H4 (cell line): Measurements from ENCODE around the gene FZR1. TPM values are rescaled to one million over a fixed set of nuclear protein-coding genes. Genes with fewer than 3 reads are reported as not detected.
A peak's percentile ranks its signal among the peaks of the same experiment; 100 is the strongest.
"Not testable (repeated sequence)": the region's sequence is repeated elsewhere in the genome, so short reads cannot be mapped to it uniquely, and the experiment has no call there.

Source experiments
- DNase-seq: peaks from one replicate; pipeline ENCODE4 v3.0.0-alpha.2; 2015; ENCODE audit warnings: low spot score
- total RNA-seq: library from RNA; depleted of rRNA; stranded (reverse); fragments of >200 nt; shearing (Covaris generic); gene quantifications from 2 replicates; pipeline ENCODE4 v1.2.3, GENCODE V29; 2014

Gene FZR1
- total RNA-seq, 1 experiment from 2014 or later = 20.0 TPM

DNA sequence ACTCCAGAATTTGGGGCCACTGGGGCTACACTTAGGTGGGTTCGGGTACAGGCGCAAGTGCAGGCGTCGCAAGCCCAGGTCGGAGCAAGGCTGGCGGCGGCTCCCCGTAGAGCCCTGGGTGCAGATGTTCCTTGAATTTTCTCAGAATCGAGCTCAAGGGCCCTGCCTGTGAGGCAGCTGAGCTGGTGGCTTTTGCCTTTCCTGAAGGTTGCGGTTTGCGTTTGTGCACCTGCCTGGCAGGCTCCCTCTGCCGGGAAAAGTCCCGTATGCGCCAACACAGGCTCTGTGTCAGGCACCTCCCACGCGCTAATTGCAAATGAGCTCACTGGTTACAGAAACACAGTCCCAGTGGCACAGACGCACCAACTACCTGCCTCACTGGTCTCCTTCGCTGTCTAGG, 11.6 kb upstream of the FZR1 start:
- no peak for DNase-seq

GRCh38 chr19:3496392-3497273, 9.5 kb upstream of the FZR1 start:
- DNase-seq = no peak

DNA sequence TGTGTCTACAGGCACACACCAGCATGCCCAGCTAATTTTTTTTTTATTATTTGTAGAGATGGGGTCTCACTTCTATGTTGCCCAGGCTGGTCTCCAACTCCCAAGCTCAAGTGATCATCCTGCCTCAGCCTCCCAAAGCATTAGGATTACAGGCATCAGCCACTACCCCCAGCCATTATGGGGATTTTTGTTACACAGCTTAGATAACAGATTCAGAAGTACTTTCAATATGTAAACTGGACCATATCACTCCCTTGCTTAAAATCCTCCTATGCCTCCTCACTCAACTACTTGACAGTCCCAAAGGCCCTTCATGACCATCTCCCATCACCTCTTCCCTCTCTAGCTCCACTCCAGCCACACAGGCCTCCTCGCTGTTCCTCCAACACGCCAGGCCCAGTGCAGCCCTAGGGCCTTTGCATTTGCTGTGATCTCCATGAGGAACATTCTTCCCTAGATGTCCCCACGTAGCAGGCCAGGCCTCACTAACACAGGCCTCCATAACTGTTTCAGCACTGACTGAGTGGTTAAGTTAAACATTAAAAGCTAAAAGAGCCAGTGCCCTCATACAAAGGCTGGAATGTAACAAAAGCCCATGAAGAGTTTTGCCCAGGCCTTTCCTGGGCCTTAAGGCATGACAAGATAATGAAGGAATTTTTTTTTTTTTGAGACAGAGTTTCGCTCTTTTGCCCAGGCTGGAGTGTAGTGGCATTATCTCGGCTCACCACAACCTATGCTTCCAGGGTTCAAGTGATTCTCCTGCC, 8.2 kb upstream of the FZR1 start:
- DNase-seq = no peak

- DNase-seq = no peak
Observed at GRCh38 chr19:3499738-3500428, 6.2 kb upstream of the FZR1 start.

DNA sequence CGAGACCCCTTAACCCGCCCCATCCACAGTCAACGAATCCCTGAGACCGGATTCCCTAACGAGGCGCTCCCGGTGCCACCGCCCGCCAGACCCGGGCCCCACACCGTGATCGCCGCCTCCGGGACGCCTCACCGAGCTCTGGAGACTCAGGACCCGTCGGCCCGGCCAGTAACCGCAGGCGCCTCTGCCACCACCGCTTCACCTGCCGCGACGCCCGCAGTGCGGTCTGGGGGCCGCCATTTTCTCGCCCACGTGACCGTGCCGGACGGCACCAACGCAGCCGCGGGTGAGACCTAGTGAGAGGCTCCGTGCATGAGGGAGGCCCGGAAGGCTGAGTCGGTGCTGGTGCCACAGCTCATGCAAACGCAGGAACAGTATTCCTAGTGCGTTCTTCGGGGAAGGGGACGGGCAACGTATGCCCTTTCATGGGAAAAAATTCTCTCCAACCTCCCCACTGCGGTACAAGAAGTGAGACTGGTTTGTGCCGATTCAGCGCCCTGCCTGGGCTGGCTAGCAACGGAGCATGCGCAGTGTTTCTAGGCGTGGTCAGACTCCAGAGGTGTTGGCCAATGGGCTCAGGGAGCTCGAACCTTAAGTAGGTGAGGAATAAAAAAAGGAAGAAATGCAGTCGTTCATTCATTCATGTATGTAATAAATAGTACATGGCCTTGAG, 5.5 kb upstream of the FZR1 start, which contains the start of gene DOHH:
DOHH (minus strand) TSS at position 246 of the 673 bp plus-strand sequence. CDS start 3,860 bp downstream, outside the sequence.
- peak; percentile 97 for DNase-seq

DNA sequence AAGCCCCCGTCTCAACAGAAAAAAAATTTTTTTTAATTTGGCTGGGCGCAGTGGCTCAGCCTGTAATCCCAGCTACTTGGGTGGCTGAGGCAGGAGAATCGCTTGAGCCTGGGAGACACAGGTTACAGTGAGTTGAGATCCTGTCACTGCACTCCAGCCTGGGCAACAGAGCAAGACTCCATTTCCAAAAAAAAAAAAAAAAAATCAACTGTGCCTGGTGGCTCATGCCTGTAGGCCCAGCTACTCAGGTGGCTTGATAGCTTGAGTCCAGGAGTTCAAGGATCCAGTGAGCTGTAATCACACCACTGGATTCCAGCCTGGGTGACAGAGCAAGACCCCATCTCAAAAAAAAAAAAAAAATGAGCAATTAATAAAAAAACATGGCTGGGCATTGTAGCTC, 4.3 kb upstream of the FZR1 start:
- DNase-seq = no peak

DNA sequence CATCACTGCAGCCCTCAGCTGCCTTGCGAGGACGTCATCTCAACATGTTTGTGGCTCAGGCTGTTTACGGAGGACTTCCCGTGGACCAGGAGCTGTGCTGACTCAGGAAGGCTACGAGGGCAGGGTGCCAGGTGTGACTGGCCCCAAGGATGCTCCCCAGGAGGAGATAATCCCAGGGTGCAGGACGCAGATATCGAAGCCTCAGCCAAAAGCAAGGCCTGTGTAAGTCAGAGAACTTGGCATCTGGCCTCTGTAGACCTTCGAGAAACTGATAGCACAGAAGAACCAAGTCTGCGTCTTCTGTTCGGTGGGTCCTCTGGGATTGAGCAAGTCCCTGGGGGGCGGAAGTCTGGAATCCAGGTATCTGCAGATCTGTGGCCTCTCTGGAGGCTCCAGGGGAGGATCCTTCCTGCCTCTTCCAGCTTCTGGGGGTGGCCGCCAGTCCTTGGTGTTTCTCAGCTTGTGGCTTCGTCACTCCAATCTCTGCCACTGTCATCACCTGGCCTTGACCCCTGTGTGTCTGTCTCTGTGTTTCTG, 3.0 kb upstream of the FZR1 start:
- peak; percentile 81 for DNase-seq

- no peak for DNase-seq
Observed at GRCh38 chr19:3504735-3505134, 1.4 kb upstream of the FZR1 start.

DNA sequence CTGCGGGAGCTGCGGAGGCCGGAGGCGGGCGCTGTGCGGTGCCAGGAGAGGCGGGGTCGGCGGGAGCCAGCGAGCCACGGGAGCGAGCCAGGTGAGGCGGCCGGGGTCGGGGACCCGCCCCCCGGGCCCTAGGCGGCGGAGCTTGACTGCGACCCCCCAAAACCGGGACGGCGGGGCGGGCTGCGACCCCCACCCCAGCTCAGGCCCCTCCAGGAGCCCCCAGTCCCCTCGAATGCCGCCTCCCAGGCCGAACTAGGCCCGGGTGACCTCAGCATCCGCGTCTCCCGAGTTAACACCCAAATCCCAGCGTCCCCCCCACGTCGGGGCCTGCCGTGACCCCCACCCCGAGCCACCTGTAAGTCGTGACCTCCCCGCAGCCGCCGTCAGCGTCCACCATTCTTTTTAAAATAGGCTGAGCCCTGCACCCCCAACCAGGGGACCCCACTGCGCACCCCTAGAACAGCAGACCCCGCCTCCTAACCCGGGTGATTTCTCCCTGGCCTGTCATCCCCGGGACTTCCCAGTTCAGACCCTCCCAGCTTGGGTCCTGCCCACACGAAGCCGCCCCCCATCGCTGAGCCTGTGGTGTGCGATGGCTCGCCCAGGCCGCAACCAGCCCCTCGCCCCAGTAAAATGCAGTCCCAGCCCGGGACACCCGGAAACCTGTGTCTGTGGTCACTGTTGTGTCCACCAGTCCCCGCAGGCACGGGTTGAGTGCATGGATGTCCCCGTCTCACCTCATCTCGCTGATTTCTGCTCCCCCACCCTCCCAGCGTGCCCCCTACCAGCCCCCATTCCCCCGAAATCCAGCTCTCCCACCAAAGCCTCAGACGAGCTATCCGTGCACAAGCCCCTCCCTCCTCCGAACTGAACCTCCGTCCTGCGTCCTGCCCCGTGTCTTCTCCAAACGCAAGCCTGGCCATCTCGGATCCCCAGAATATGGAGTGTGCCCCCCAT, 551 bp downstream of the FZR1 start:
- DNase-seq = no peak

GRCh38 chr19:3507371-3508120, 1.4 kb downstream of the FZR1 start:
- DNase-seq = no peak

GRCh38 chr19:3508121-3508661, 2.1 kb downstream of the FZR1 start:
- DNase-seq = not testable (repeated sequence)

DNA sequence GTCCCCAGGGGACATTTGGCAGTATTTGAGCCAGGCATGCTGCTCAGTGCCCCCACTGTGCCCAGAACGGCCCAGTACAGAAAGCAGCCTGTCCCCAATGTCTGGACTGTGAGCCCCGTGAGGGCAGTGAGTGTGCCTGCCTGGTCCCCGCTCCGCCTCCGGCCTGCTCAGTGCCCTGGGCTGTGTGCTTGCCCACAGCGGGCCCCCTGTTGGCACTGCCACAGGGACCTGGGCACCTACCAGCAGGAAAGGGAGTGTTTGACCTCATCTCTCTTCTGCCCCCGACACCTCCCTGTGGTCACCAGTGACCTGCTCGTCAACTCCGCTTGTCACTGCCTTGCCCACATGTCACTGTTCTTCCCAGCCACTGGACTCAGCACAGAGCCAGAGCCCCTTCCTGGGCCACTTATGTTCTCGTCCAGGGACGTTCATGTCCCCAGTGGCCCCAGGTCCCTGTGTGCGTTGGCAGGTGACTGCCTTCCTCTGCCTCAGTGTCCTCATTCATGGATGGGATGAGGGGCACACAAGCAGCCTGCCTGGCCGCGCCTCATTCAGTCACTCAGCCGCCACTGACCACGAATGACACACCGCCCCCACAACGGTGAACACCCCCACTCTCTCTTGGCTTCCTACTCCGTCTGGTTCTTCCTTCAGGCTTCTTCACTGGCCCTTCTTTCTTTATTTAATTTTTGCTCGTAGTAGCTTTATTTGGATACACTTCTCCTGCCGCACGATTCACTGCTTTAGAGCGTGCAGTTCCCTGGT, 2.8 kb downstream of the FZR1 start:
- DNase-seq = no peak

DNA sequence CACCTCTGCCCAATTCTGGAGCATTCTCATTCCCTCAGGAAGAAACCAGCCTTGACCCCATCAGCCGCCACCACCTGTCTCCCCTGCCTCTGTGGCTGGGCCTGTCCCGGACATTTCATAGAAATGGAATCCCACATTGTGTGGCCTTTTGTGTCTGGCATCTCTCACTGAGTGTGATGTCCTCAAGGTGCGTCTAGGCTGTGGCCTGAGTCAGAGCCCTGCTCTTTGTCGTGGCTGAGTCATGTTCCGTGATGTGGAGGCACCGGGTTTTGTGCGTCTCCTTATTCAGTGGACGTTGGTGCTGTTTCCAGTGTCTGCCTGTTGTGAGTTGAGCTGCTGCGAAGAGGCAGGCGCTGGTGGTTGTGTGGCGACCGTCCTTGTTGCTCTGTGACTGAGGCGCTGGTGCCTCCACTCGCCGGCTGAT, 3.5 kb downstream of the FZR1 start:
- DNase-seq = no peak

DNA sequence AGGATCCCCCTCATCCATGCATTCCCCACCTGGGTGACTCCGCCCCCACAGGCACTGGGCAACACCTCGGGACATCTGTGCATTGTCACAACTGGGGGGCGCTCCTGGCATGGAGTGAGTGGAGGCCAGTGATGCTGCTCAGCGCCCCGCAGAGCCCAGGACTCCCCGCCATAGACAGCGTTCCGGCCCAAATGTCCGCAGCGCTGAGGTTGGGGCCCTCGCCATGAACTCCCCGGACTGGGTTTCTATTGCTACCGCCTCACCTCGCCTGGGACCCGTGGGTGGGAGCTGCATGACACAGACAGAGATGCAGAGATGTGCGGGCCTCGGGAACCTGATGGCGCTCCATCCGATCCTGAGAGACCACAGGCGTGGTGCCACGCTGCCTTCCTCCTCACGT, 4.6 kb downstream of the FZR1 start:
- DNase-seq = no peak

DNA sequence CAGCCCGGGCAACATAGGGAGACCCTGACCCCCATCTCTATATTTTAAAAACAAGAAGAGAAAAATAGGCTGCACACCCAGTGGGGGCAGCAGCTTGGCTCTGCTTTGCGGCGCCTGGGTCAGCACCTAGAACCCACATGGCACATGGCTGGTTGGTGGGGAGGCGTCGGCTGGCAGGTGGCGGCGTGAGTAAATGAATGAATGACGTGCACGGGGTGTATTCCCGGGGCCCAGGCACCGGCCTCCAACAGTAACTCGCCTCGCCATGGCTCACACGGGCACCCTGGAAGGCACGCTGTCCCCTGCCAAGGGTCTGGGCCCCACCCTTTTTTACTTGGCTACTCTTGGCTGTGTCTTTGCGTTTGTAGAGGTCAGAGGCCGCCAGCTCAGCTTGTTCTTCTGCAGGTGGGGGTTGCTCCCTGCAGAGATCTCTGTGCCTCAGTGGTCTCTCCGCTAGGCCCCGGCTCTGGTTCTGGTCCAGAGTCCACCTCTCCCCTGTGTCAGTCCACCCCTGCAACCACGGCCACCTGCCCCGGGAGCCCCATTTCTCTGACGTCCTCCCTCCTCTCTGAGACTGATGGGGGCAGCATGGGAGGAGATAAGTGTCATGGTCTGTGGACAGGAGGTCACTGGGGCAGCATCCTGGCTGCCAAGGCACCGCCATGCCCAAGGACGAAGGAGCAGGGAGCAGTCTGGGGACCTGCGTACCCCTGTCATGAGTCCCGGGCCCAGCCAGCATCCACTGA, 5.6 kb downstream of the FZR1 start:
- no peak for DNase-seq

GRCh38 chr19:3512562-3513228, 6.6 kb downstream of the FZR1 start:
- no peak for DNase-seq
